GM08714 (cell line): ENCODE data around the gene NISCH.

Source experiments
- H3K4me3 ChIP-seq: fragments of 200-500 bp; sonication (Bioruptor generic); 2 replicates; pipeline ENCODE4 v1.5.1; 2014; ENCODE audit warnings: mild to moderate bottlenecking, low read length, inconsistent platforms
- ZNF274 ChIP-seq: IDR thresholded peaks from 2 replicates; pipeline ENCODE4 v1.6.1; 2012; ENCODE audit warnings: mild to moderate bottlenecking, low read depth, low read length

Gene NISCH

DNA sequence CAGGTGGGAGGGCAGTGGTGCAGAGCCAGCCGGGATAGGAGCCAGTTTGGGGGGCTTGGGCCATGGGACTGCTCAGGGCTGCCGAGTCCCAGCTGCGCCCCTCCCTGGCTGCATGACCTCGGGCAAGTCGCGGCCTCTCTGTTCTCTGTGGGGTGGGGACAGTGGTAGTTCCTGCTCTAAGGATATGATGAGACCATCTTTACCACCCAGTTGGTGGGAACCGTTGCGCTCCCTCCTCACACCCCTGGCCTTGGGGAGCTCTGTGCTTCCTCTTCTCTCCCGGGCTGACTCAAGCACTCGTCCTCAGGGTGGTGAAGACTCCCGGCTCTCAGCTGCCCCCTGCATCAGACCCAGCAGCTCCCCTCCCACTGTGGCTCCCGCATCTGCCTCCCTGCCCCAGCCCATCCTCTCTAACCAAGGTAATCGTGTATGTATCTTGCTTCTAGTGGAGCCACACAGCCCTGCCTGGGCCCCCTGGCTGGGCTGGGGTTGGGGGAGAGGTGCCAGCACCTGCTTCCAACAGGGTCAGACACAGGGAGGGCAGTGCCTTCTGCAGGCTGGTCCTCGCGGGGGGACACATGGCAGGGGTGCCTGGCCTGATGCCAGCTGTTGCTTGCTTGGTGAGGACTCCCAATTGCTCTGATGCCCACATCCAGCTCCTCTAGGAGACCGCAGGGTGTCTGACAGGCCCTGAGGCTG lies 24.6 kb downstream of the NISCH start:
- no peak for TF ChIP-seq ZNF274
- no peak overlapping the region for H3K4me3 ChIP-seq

DNA sequence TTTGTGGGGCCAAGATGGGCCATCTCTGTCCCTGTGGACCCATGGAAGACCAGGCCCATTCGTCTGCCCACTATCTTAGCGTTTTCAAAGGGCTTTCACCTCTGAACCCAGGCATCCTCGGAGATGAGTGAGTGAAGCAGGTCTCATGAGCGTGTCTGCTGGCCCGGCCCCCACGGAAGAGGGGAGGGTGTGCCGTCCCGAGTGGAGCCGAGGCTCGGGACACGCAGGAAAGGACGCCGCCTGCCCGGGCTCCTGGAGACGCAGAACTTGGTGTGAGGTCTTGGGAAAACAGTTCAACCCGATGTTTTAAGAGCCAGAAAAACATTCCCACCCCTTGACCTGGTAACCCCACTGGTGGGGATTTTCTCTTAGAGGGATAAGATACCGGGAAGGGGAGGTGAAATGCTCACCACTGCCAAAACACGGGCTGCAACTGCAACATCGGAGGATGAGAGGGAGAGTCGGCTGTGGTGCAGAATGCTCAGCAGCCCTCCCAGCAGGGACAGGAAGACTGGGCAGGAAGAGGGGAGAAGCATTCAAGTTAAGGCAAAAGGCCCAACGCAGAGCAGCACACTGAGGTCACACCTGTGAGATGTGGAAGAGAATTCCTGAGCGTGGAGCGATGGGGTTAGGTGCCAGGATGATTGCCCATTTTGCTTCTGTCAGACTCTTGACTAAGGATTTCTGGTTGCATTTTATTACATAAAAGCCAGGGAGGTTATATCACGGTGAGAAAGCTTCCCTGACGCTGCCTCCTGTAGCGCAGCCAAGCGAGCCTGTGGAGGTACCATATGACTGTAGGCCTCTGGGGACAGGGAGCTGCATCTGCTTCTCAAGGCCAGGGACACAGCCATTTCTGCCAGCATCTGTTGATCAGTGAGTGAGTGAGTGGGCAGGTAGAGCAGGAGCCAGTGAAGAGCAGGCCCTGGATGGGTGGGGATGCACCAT lies 25.6 kb downstream of the NISCH start:
- TF ChIP-seq ZNF274, result no peak
- H3K4me3 ChIP-seq, result no peak overlapping the region

DNA sequence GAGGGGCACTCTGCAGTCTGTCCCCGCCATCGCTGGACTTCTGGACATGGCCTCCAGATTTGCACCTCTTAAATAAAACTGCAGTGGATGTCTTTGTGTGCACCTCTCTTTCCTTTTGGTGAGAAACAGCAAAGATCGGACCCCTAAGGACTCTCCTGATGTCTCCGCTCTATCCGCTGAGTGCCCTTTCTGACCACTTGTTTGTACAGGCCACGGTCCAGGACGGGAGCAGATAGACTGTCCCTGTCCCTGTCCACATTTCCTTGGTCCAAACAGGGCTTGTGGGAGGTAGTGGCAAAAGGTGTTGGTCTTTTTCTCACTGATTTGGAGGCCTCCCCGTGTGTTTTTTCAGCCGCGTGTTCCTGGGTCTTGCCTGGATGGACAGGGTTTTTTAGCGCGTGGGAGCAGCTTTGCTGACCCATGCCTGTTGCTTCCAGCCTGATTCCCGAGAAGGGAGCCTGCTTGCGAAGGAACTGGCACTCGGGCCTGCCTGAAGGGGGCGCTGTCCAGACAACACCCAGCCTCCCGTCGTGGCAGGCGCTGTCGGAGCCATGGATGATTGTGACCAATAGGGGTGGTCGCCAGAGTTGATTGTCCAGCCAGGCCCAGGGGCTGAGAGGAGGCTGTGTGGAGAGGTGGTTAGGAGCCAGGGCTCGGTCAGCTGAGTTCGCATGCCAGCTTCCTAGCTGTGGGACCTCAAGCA lies 26.6 kb downstream of the NISCH start:
- no peak overlapping the region for H3K4me3 ChIP-seq
- no peak for TF ChIP-seq ZNF274

DNA sequence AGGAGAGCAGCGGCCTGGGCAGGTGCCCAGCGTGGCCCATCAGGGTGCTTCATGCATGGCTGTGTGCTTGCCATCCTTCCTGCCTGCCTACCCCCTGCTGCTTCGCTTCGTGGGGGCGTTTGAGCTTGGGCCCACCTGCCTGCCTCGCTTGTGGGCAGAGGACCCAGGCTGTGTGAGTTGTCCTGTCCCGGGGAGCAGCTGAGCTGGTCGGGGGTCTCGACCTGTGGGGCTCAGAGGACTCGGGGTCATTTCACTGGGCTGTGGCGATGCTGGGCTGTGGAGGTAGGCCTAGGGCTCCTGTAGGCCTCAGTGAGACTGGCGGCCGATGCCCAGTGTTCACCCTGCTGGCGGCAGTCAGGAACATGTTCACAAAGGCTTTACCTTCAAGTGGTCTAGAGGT lies 27.7 kb downstream of the NISCH start:
- no peak for TF ChIP-seq ZNF274

DNA sequence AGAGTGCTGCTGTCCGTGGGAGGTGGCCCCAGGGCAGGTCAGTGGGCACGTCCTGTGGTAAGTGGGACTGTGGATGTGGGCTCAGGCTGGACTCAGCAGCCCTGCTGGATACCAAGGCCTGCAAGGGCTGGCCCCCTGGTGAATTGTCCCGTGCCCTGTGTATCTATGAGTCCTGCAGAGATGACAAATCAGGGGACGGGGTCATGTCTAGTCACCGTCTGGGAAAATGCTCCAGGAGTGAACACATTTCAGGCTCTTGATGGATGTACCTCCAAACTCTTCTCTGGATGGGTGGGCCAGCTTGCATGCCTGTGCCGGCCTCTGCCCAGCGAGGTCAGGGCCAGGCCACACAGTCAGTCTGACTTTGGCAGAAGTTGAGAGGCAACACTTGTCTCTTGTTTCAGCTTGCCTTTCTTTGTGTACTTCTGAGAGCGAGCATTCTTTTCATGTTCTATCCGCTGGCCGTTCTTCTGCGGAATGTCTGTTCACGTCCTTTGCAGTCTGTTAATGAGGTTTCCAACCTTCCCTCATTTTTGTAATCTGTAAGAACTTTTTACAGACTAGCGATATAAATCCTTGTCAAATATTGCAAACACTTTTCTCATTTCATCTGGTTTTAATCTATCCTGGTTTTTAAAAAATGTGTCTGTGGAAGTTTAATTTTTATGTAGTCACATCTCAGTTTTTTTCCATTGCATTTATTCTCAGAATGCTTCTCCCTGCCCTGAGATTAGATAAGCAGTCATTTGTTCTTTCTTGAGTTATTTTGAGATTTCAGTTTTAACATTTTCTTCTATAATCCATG lies 28.4 kb downstream of the NISCH start:
- H3K4me3 ChIP-seq, result no peak overlapping the region
- TF ChIP-seq ZNF274, result no peak

More for the DNA sequence above, 27.7 kb downstream of the NISCH start:
- H3K4me3 ChIP-seq, result no peak overlapping the region

DNA sequence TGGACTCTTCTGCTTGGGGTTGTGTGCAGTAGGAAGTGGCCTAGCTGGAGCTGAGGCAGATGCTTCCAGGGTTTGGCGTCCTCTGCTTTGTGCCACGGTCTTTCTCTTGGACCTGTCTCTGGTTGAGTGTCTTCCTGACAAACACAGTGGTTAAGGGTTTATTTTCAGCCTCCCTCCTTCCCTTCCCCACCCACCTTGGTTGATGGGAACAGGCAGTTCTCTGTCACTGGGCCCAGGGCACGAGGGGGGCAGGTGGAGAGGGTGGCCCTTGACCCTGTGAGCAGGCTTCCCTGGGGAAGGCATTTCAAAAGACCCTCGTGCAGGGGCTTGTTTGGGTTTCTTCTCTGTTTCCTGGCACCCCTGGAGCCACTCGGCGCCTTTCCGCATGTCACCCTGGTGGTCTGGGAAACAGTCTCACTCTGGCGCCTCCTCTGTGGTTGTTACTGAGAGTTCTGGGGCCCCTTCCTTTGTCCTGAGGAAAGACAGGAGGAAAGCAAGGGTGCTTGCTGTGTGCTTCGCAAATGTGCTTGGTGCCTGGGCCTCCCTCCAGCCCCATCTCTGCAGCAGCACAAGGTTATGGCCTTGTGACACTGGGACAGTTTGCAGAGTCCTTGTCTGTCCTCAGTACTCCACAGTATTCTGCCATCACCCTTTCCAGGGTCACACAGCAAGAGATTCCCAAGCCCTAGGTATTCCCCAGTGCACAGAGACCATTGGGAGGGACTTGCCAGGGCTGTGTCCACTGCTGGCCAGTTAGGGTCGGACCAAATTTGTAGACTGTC lies 29.5 kb downstream of the NISCH start:
- no peak for TF ChIP-seq ZNF274
- H3K4me3 ChIP-seq, result no peak overlapping the region

DNA sequence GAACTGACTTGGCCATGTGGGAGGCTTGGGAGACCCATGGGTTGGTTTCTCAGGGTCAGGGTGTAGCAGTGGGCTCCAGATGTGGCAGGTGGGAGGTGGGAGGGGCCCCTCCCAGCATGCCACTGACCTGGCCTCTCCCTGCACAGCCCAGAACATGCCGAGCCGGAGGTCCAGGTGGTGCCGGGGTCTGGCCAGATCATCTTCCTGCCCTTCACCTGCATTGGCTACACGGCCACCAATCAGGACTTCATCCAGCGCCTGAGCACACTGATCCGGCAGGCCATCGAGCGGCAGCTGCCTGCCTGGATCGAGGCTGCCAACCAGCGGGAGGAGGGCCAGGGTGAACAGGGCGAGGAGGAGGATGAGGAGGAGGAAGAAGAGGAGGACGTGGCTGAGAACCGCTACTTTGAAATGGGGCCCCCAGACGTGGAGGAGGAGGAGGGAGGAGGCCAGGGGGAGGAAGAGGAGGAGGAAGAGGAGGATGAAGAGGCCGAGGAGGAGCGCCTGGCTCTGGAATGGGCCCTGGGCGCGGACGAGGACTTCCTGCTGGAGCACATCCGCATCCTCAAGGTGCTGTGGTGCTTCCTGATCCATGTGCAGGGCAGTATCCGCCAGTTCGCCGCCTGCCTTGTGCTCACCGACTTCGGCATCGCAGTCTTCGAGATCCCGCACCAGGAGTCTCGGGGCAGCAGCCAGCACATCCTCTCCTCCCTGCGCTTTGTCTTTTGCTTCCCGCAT lies 31.8 kb downstream of the NISCH start:
- H3K4me3 ChIP-seq, result no peak overlapping the region
- no peak for TF ChIP-seq ZNF274

DNA sequence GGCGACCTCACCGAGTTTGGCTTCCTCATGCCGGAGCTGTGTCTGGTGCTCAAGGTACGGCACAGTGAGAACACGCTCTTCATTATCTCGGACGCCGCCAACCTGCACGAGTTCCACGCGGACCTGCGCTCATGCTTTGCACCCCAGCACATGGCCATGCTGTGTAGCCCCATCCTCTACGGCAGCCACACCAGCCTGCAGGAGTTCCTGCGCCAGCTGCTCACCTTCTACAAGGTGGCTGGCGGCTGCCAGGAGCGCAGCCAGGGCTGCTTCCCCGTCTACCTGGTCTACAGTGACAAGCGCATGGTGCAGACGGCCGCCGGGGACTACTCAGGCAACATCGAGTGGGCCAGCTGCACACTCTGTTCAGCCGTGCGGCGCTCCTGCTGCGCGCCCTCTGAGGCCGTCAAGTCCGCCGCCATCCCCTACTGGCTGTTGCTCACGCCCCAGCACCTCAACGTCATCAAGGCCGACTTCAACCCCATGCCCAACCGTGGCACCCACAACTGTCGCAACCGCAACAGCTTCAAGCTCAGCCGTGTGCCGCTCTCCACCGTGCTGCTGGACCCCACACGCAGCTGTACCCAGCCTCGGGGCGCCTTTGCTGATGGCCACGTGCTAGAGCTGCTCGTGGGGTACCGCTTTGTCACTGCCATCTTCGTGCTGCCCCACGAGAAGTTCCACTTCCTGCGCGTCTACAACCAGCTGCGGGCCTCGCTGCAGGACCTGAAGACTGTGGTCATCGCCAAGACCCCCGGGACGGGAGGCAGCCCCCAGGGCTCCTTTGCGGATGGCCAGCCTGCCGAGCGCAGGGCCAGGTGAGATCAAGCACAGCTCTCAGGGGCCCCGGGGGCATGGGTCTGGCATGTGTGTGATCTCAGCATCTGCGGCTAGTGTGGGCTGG lies 32.6 kb downstream of the NISCH start:
- no peak for TF ChIP-seq ZNF274
- no peak overlapping the region for H3K4me3 ChIP-seq

DNA sequence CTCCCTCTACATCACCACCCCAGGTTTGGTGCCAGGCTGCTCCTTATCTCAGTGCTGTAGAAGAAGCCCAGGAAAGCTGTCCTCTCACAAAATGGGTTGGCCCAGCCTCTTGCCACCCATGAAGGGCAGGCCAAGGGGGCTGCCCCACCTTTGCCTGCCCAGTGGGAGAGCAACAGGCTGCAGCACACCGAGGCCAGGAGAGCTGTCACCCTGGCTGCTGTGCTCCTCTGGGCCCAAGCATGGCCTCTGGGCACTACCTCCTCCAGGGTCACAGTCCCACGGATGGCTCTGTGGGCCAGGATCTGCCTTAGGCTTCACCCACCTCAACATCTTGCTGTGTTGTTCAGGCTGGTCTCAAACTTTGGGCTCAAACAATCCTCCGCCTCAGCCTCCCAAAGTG lies 33.3 kb downstream of the NISCH start:
- H3K4me3 ChIP-seq, result no peak overlapping the region
- TF ChIP-seq ZNF274, result no peak

DNA sequence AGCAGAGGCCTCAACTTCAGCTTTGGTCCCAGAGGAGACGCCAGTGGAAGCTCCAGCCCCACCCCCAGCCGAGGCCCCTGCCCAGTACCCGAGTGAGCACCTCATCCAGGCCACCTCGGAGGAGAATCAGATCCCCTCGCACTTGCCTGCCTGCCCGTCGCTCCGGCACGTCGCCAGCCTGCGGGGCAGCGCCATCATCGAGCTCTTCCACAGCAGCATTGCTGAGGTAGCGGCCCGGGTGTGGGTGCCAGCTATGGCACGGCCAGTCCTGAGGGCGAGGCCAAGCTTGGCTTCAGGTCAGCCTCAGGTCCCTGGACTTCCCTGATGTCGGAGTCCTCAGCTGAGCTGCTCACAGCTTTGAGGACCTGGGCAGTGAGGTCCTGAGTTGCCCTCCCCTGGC lies 34.0 kb downstream of the NISCH start:
- no peak for TF ChIP-seq ZNF274

More for the DNA sequence above, 34.0 kb downstream of the NISCH start:
- H3K4me3 ChIP-seq, result no peak overlapping the region
